ENCODE data around the gene NR2C2AP.

DNA sequence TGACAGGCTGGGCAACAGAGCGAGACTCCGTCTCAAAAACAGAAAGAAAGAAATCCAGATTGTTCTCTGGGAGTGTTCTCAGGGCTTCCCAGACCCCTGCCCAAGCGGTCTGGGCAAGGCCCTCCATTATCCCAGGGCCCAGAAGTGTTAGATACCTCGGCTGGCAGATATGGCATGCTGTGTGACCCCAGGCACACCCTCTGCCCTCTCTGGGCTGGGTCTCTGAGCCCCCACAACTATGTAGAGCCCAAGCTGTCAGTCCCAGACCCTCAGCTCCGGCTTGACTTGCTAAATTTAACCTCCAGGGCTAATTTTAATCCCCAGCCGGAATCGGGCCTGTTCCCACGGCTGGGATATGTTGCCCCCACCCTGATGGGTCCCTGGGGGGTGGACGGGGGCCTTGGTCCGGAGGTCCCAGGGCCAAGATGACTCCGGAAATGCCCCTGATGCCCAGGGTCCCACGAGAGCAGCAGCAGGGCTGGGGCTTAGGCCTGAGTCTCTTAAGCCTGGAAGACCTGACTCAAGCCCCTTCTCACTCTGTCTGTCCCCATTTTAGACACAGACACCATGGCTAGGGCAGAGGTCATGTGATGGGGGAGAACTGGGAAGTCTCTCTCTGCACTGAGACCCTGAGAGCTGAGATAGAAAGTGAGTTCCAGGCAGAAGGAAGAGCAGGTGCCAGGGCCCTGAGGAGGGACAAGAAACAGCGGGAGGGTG, 50.4 kb downstream of the NR2C2AP start:
- TF ChIP-seq, protein P1, sequence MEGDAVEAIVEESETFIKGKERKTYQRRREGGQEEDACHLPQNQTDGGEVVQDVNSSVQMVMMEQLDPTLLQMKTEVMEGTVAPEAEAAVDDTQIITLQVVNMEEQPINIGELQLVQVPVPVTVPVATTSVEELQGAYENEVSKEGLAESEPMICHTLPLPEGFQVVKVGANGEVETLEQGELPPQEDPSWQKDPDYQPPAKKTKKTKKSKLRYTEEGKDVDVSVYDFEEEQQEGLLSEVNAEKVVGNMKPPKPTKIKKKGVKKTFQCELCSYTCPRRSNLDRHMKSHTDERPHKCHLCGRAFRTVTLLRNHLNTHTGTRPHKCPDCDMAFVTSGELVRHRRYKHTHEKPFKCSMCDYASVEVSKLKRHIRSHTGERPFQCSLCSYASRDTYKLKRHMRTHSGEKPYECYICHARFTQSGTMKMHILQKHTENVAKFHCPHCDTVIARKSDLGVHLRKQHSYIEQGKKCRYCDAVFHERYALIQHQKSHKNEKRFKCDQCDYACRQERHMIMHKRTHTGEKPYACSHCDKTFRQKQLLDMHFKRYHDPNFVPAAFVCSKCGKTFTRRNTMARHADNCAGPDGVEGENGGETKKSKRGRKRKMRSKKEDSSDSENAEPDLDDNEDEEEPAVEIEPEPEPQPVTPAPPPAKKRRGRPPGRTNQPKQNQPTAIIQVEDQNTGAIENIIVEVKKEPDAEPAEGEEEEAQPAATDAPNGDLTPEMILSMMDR (IDR thresholded peaks at IDR 0.05) = no peak
- TF ChIP-seq POLR2A (IDR thresholded peaks at IDR 0.05) = no peak

All from testis (tissue), 2 donors.